ENCODE measurements around the gene NXPH3. TPM values are rescaled to one million over a fixed set of nuclear protein-coding genes. Genes with fewer than 3 reads are reported as not detected.
A peak's percentile ranks its signal among the peaks of the same experiment; 100 is the strongest.

Gene NXPH3
- total and polyA plus RNA-seq, 9 of the 15 experiments (the other 6 are each of a cell fraction or from before 2014, with no cell fraction given) = 0.04 to 0.27 (median 0.07) TPM; not detected in 2

DNA sequence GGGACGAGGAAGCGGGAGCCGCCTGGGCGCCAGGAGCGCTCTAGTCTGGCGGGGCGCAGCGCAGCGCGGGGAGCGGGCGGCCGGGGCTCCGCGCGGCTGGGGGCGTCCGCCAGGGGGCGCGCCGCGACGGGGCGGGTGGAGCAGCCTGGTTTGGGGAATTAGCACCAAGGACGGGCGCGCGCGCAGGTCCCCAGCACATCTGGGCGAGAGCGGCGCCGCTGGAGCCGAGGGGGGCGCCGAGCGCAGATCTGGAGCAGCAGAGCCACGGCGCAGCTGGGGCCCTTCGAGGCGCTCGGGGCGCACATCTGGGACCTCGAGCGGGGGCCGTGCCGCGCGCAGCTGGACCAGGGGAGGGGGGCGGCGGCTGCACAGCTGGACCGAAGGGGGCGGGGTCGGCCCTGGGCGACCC lies at the start of gene NXPH3 (continued):
- TF ChIP-seq RBBP5 (IDR thresholded peaks at IDR 0.05; ENCODE audit: borderline replicate concordance, insufficient read depth, low read length, poor library complexity, severe bottlenecking) (peak; percentile 20), GATAD2B (IDR thresholded peaks at IDR 0.05; ENCODE audit: borderline replicate concordance) (peak; percentile 86), IRF2 (CRISPR knock-in tag; IDR thresholded peaks at IDR 0.05) (no peak), PCBP1 (IDR thresholded peaks at IDR 0.05; ENCODE audit: low read depth, low read length, poor library complexity, severe bottlenecking) (peak; percentile 34), TSC22D4 (tag; IDR thresholded peaks at IDR 0.05) (no peak), EP300 (IDR thresholded peaks at IDR 0.05; ENCODE audit: low read length) (no peak)
- TF ChIP-seq, protein P1, sequence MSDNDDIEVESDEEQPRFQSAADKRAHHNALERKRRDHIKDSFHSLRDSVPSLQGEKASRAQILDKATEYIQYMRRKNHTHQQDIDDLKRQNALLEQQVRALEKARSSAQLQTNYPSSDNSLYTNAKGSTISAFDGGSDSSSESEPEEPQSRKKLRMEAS (CRISPR knock-in tag; IDR thresholded peaks at IDR 0.05) = 0 out of 2 replicates have a peak, but pooled peaks have one; percentile 31
- TF ChIP-seq, protein P2, sequence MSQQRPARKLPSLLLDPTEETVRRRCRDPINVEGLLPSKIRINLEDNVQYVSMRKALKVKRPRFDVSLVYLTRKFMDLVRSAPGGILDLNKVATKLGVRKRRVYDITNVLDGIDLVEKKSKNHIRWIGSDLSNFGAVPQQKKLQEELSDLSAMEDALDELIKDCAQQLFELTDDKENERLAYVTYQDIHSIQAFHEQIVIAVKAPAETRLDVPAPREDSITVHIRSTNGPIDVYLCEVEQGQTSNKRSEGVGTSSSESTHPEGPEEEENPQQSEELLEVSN (IDR thresholded peaks at IDR 0.05; ENCODE audit: borderline replicate concordance in 1 of 2, extremely low read depth in 1 of 2, insufficient read depth in 1 of 2, insufficient read length in 1 of 2, low read depth in 1 of 2, low read length in 1 of 2, poor library complexity in 1 of 2, severe bottlenecking in 1 of 2) = peak in 1 of 2 experiments; percentile 43
- TF ChIP-seq, protein P3, sequence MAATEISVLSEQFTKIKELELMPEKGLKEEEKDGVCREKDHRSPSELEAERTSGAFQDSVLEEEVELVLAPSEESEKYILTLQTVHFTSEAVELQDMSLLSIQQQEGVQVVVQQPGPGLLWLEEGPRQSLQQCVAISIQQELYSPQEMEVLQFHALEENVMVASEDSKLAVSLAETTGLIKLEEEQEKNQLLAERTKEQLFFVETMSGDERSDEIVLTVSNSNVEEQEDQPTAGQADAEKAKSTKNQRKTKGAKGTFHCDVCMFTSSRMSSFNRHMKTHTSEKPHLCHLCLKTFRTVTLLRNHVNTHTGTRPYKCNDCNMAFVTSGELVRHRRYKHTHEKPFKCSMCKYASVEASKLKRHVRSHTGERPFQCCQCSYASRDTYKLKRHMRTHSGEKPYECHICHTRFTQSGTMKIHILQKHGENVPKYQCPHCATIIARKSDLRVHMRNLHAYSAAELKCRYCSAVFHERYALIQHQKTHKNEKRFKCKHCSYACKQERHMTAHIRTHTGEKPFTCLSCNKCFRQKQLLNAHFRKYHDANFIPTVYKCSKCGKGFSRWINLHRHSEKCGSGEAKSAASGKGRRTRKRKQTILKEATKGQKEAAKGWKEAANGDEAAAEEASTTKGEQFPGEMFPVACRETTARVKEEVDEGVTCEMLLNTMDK (IDR thresholded peaks at IDR 0.05; ENCODE audit: borderline replicate concordance, insufficient read depth, low read depth, low read length, poor library complexity, severe bottlenecking) = peak; percentile 72

Measured in K562 (cell line).